ENCODE measurements around the gene ATP13A5. TPM values are rescaled to one million over a fixed set of nuclear protein-coding genes. Genes with fewer than 3 reads are reported as not detected.

ATP13A5 gene
- total RNA-seq (ENCODE audit: unreplicated experiment), result not detected
- long read RNA-seq, partial matches to known transcripts, result 1 of 1 reads
- long read RNA-seq, other reads (novel, unspliced or antisense), result 0 of 1 reads

- no peaks in the 10 kb centered on the region for H3K9me3 Mint-ChIP-seq (ENCODE audit: unreplicated experiment)
- H3K27me3 Mint-ChIP-seq (ENCODE audit: unreplicated experiment), result peaks cover 1% of the 10 kb centered on the region
- TF ChIP-seq, protein P1, sequence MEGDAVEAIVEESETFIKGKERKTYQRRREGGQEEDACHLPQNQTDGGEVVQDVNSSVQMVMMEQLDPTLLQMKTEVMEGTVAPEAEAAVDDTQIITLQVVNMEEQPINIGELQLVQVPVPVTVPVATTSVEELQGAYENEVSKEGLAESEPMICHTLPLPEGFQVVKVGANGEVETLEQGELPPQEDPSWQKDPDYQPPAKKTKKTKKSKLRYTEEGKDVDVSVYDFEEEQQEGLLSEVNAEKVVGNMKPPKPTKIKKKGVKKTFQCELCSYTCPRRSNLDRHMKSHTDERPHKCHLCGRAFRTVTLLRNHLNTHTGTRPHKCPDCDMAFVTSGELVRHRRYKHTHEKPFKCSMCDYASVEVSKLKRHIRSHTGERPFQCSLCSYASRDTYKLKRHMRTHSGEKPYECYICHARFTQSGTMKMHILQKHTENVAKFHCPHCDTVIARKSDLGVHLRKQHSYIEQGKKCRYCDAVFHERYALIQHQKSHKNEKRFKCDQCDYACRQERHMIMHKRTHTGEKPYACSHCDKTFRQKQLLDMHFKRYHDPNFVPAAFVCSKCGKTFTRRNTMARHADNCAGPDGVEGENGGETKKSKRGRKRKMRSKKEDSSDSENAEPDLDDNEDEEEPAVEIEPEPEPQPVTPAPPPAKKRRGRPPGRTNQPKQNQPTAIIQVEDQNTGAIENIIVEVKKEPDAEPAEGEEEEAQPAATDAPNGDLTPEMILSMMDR (IDR thresholded peaks at IDR 0.05; ENCODE audit: partially characterized antibody, unreplicated experiment), result no peak
- H3K36me3 Mint-ChIP-seq (ENCODE audit: unreplicated experiment), result no peaks in the 10 kb centered on the region
- no peak within 1 kb of the TSS for H3K27ac Mint-ChIP-seq (ENCODE audit: unreplicated experiment)
- no peaks in the 10 kb centered on the region for H3K4me1 Mint-ChIP-seq (ENCODE audit: low read depth, unreplicated experiment)
- no peak within 1 kb of the TSS for H3K4me3 Mint-ChIP-seq (ENCODE audit: unreplicated experiment)
- DNase-seq, result no peak
These were observed at the start of gene ATP13A5 for GRCh38 chr3:193378706-193379105. Gene ATP13A5, minus strand, starts transcription at chr3:193378753. Its CDS starts 28 bp downstream, at chr3:193378725.

DNA sequence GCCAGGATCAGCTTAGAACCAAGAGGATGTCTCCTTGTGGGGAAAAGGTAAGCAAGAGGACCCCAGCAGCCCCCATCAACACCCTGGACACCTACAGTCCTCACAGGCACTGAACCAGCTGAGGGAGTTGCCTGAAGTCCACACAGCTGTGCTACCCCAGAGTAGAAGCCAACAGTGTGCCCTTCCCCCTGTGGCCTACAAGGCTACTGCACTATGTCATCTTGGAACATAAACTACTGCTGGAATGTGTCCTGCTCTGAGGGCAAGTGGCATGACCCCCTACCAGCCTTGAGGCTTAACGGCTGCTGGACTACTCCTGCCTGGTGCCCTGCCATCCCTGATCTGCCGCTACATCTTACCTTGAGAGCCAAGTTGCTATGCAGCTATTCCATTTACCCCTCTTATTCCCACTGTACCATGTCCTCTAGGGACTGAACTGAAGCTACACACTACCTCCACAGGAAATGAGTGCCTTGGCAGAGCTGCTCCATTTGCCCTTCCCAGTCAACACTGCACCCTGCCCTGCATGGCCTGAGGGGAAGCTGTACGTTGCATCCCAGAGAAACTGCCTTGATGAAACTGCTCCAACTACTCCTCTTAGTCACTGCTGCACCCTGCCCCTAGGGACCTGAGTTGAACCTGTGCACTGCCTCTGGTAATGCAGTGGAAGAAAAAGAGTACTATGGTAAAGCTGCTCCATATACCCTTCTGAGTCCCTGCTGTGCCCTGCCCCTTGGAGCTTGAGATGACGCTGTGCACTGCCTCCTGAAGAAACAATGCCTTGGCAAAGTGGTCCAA lies 40.2 kb upstream of the ATP13A5 start:
- Mint-ChIP-seq H3K4me3 (ENCODE audit: unreplicated experiment) (no peak overlapping the region), H3K4me1 (ENCODE audit: low read depth, unreplicated experiment) (no peaks in the 10 kb centered on the region), H3K36me3 (ENCODE audit: unreplicated experiment) (peaks cover 17% of the 10 kb centered on the region), H3K9me3 (ENCODE audit: unreplicated experiment) (peaks cover 3% of the 10 kb centered on the region), H3K27ac (ENCODE audit: unreplicated experiment) (no peak overlapping the region), H3K27me3 (ENCODE audit: unreplicated experiment) (no peaks in the 10 kb centered on the region)
- TF ChIP-seq, protein P1 (IDR thresholded peaks at IDR 0.05; ENCODE audit: partially characterized antibody, unreplicated experiment), result no peak
- no peak for DNase-seq

- TF ChIP-seq, protein P1 (IDR thresholded peaks at IDR 0.05; ENCODE audit: partially characterized antibody, unreplicated experiment), result no peak
- H3K4me1 Mint-ChIP-seq (ENCODE audit: low read depth, unreplicated experiment), result no peaks in the 10 kb centered on the region
- peaks cover 18% of the 10 kb centered on the region for H3K36me3 Mint-ChIP-seq (ENCODE audit: unreplicated experiment)
- no peak overlapping the region for H3K27ac Mint-ChIP-seq (ENCODE audit: unreplicated experiment)
- DNase-seq, result no peak
- H3K27me3 Mint-ChIP-seq (ENCODE audit: unreplicated experiment), result no peaks in the 10 kb centered on the region
- H3K4me3 Mint-ChIP-seq (ENCODE audit: unreplicated experiment), result no peak overlapping the region
- H3K9me3 Mint-ChIP-seq (ENCODE audit: unreplicated experiment), result peaks cover 4% of the 10 kb centered on the region
These were observed 38.1 kb upstream of the ATP13A5 start for GRCh38 chr3:193416629-193417028.

DNA sequence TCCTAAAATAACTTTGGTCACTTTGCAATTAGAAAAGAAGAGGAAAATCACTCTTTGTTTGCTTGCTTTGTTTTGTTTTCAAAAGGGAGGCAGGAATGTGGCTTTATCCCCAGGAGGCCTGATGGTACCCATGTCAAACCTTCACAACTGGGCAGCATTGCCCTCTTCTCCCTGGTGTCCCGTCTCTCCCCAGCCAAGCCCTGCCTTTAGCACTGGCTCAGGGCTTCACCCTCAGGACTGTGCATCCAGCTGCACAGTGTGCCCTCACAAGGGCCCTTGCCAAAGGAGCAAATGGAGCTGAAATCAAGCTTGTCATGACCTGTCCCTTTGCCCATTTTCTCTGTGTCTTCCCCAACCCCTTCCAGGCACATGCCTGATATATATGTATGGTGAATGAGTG lies 29.1 kb upstream of the ATP13A5 start:
- Mint-ChIP-seq H3K27ac (ENCODE audit: unreplicated experiment) (no peak overlapping the region), H3K9me3 (ENCODE audit: unreplicated experiment) (no peaks in the 10 kb centered on the region), H3K36me3 (ENCODE audit: unreplicated experiment) (no peaks in the 10 kb centered on the region), H3K4me3 (ENCODE audit: unreplicated experiment) (no peak overlapping the region), H3K4me1 (ENCODE audit: low read depth, unreplicated experiment) (peaks cover 6% of the 10 kb centered on the region), H3K27me3 (ENCODE audit: unreplicated experiment) (no peaks in the 10 kb centered on the region)
- TF ChIP-seq, protein P1 (IDR thresholded peaks at IDR 0.05; ENCODE audit: partially characterized antibody, unreplicated experiment), result no peak
- DNase-seq, result no peak

DNA sequence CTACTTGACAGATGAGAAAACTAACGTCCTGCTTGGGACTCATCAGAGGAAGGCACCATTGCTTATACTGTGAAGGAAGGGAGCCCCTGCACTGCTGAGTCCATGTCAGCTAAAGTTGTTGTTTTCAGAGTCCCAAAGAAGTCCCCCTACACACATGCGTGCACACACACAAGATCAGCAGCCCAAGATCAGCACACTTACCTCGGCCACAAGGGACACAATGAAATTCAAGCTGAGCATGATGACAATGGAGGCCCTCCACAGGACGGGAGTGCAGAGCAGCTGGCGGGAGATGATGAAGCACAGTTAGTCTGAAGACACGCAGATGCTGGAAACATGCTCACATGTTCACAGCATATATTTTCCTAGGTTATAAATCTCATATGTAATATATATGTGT lies 28.6 kb upstream of the ATP13A5 start:
- no peak for DNase-seq
- no peak overlapping the region for H3K4me3 Mint-ChIP-seq (ENCODE audit: unreplicated experiment)
- H3K27ac Mint-ChIP-seq (ENCODE audit: unreplicated experiment), result no peak overlapping the region
- no peaks in the 10 kb centered on the region for H3K36me3 Mint-ChIP-seq (ENCODE audit: unreplicated experiment)
- H3K4me1 Mint-ChIP-seq (ENCODE audit: low read depth, unreplicated experiment), result peaks cover 6% of the 10 kb centered on the region
- no peaks in the 10 kb centered on the region for H3K9me3 Mint-ChIP-seq (ENCODE audit: unreplicated experiment)
- TF ChIP-seq, protein P1 (IDR thresholded peaks at IDR 0.05; ENCODE audit: partially characterized antibody, unreplicated experiment), result no peak
- H3K27me3 Mint-ChIP-seq (ENCODE audit: unreplicated experiment), result no peaks in the 10 kb centered on the region

All from glutamatergic neuron (in vitro differentiated cells).